Thyroid gland (tissue), 4 donors: ENCODE data around the gene SSC4D.
"Not testable (repeated sequence)": the region's sequence is repeated elsewhere in the genome, so short reads cannot be mapped to it uniquely, and the experiment has no call there.

ENCODE experiments used
- POLR2A ChIP-seq, 2 donors: fragments of 450-650 bp; IDR thresholded peaks; one replicate each; pipeline ENCODE4 v1.6.1; 2017; ENCODE audit warnings: antibody characterized with exemption in 2 of 2, mild to moderate bottlenecking in 2 of 2, moderate library complexity in 1 of 2
- TF ChIP-seq, protein P1 (sequence below), 6 experiments: fragments of 200-600 bp in 3 of 6; fragments of 450-650 bp in 3 of 6; sonication (generic) in 3 of 6; IDR thresholded peaks; one replicate each; pipeline ENCODE4 v1.5.1; 2016 to 2019; ENCODE audit warnings: antibody characterized with exemption in 6 of 6, mild to moderate bottlenecking in 2 of 6, inconsistent platforms in 1 of 6, moderate library complexity in 1 of 6

DNA sequence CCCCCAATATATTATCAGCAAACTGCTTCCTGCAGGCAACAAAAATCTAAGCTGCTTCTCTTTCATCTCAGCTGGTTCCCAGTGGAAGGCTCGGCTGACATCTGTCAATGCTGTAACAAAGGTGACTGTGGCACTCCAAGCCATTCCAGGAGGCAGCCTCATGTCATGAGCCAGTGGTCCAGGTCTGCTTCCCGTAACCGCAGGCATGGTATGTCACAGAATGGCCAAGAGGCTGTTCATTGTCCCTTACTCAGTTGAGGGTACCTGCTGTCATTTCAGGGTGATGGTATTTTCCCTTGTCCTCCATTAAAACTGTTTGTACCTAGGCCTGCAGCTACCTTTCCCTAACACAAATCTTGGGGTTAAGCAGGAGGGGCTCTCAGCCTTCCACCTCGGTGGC, 30.9 kb upstream of the SSC4D start:
- TF ChIP-seq, protein P1, sequence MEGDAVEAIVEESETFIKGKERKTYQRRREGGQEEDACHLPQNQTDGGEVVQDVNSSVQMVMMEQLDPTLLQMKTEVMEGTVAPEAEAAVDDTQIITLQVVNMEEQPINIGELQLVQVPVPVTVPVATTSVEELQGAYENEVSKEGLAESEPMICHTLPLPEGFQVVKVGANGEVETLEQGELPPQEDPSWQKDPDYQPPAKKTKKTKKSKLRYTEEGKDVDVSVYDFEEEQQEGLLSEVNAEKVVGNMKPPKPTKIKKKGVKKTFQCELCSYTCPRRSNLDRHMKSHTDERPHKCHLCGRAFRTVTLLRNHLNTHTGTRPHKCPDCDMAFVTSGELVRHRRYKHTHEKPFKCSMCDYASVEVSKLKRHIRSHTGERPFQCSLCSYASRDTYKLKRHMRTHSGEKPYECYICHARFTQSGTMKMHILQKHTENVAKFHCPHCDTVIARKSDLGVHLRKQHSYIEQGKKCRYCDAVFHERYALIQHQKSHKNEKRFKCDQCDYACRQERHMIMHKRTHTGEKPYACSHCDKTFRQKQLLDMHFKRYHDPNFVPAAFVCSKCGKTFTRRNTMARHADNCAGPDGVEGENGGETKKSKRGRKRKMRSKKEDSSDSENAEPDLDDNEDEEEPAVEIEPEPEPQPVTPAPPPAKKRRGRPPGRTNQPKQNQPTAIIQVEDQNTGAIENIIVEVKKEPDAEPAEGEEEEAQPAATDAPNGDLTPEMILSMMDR (IDR thresholded peaks at IDR 0.05): not testable (repeated sequence)
- TF ChIP-seq POLR2A (IDR thresholded peaks at IDR 0.05): not testable (repeated sequence)
